ENCODE results near the gene MIX23. TPM values are rescaled to one million over a fixed set of nuclear protein-coding genes. Genes with fewer than 3 reads are reported as not detected.

MIX23 gene
- polyA plus RNA-seq, 3 donors: 3.9 to 8.2 (median 5.2) TPM

DNA sequence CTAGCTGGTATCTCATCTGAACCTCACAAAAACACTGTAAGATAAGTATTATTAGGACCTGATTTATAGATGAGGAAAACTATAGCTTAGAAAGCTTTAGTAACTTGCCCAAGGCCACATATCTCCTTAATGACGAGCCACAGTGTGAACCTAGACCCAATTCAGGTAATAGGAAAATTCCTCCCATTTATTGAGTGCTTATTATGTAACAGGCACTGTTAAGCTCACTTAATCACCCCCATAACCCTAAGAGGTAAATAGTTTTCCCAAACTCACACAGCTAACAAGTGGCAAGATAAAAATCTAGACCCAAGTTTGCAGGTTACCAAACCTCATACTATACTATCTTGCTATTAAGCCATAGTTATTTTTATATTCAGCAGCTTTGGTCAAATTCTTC, 24.9 kb upstream of the MIX23 start:
- Mint-ChIP-seq H3K4me3 (no peak overlapping the region), H3K27me3 (ENCODE audit: low read depth in 3 of 3) (peaks cover 0 to 2% (median 0%) of the 10 kb centered on the region in 3 donors), H3K9me3 (peaks cover 0 to 2% (median 0%) of the 10 kb centered on the region in 7 donors), H3K27ac (no peak overlapping the region), H3K36me3 (peaks cover 28 to 37% of the 10 kb centered on the region in 2 donors), H3K4me1 (peaks cover 34% of the 10 kb centered on the region)
- H3K79me2 ChIP-seq (ENCODE audit: insufficient read depth, low read length): peaks cover 27% of the 10 kb centered on the region
- no CpG with 5 or more reads among the region's 1 CpG for WGBS (ENCODE audit: insufficient coverage)
- intact Hi-C loops (cut with micrococcal nuclease): no loop called here
- H3K27ac ChIP-seq (ENCODE audit: low read depth in 1 of 2, low read length in 2 of 2): peak overlapping the region in 1 of 2 donors; percentile 93
- H4K20me1 ChIP-seq (ENCODE audit: insufficient read depth, low read length): no peaks in the 10 kb centered on the region
- H3K4me1 ChIP-seq (ENCODE audit: control insufficient read depth in 1 of 2, insufficient read depth in 2 of 2, low read length in 2 of 2): peaks cover 20 to 22% of the 10 kb centered on the region in 2 donors
- H3K9me3 ChIP-seq (replicated peaks in 1 of 2; ENCODE audit: control insufficient read depth in 1 of 2, insufficient read depth in 1 of 2, low read length in 2 of 2): no peaks in the 10 kb centered on the region
- H3K4me3 ChIP-seq (replicated peaks in 1 of 3; ENCODE audit: low read depth in 2 of 3, low read length in 3 of 3): no peak overlapping the region
- TF ChIP-seq, protein P1, sequence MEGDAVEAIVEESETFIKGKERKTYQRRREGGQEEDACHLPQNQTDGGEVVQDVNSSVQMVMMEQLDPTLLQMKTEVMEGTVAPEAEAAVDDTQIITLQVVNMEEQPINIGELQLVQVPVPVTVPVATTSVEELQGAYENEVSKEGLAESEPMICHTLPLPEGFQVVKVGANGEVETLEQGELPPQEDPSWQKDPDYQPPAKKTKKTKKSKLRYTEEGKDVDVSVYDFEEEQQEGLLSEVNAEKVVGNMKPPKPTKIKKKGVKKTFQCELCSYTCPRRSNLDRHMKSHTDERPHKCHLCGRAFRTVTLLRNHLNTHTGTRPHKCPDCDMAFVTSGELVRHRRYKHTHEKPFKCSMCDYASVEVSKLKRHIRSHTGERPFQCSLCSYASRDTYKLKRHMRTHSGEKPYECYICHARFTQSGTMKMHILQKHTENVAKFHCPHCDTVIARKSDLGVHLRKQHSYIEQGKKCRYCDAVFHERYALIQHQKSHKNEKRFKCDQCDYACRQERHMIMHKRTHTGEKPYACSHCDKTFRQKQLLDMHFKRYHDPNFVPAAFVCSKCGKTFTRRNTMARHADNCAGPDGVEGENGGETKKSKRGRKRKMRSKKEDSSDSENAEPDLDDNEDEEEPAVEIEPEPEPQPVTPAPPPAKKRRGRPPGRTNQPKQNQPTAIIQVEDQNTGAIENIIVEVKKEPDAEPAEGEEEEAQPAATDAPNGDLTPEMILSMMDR (IDR thresholded peaks at IDR 0.05): no peak
- H3K27me3 ChIP-seq (ENCODE audit: control insufficient read depth in 2 of 2, insufficient read depth in 2 of 2, low read length in 2 of 2): no peaks in the 10 kb centered on the region
- peaks cover 8 to 38% of the 10 kb centered on the region in 2 donors for H3K36me3 ChIP-seq (replicated peaks in 1 of 2; ENCODE audit: control insufficient read depth in 1 of 2, insufficient read depth in 2 of 2, low read length in 2 of 2)
- DNase-seq: no peak
- H3K4me2 ChIP-seq (replicated peaks; ENCODE audit: extremely low read depth, low read length, poor library complexity, severe bottlenecking): no peak overlapping the region
- no peak overlapping the region for H2AFZ ChIP-seq (ENCODE audit: insufficient read depth, low read depth, low read length, poor library complexity, severe bottlenecking)
- no peak overlapping the region for H3K9ac ChIP-seq (ENCODE audit: insufficient read depth, low read length, poor library complexity, severe bottlenecking)

GRCh38 chr3:122406198-122406597, 23.2 kb upstream of the MIX23 start:
- 100% methylated on average over 2 of the region's 4 CpGs for WGBS (ENCODE audit: insufficient coverage)
- H3K9me3 ChIP-seq (replicated peaks in 1 of 2; ENCODE audit: control insufficient read depth in 1 of 2, insufficient read depth in 1 of 2, low read length in 2 of 2): no peaks in the 10 kb centered on the region
- Mint-ChIP-seq H3K9me3 (peaks cover 0 to 2% (median 0%) of the 10 kb centered on the region in 7 donors), H3K27me3 (ENCODE audit: low read depth in 3 of 3) (peaks cover 0 to 2% (median 0%) of the 10 kb centered on the region in 3 donors), H3K4me3 (no peak overlapping the region), H3K27ac (no peak overlapping the region), H3K36me3 (peaks cover 26 to 33% of the 10 kb centered on the region in 2 donors), H3K4me1 (peaks cover 27% of the 10 kb centered on the region)
- H3K9ac ChIP-seq (ENCODE audit: insufficient read depth, low read length, poor library complexity, severe bottlenecking): no peak overlapping the region
- DNase-seq: no peak
- no peak overlapping the region for H3K4me3 ChIP-seq (replicated peaks in 1 of 3; ENCODE audit: low read depth in 2 of 3, low read length in 3 of 3)
- peaks cover 8 to 31% of the 10 kb centered on the region in 2 donors for H3K36me3 ChIP-seq (replicated peaks in 1 of 2; ENCODE audit: control insufficient read depth in 1 of 2, insufficient read depth in 2 of 2, low read length in 2 of 2)
- no peaks in the 10 kb centered on the region for H3K27me3 ChIP-seq (ENCODE audit: control insufficient read depth in 2 of 2, insufficient read depth in 2 of 2, low read length in 2 of 2)
- TF ChIP-seq, protein P1 (IDR thresholded peaks at IDR 0.05): no peak
- H4K20me1 ChIP-seq (ENCODE audit: insufficient read depth, low read length): no peaks in the 10 kb centered on the region
- H2AFZ ChIP-seq (ENCODE audit: insufficient read depth, low read depth, low read length, poor library complexity, severe bottlenecking): no peak overlapping the region
- H3K4me2 ChIP-seq (replicated peaks; ENCODE audit: extremely low read depth, low read length, poor library complexity, severe bottlenecking): no peak overlapping the region
- peaks cover 9% of the 10 kb centered on the region for H3K79me2 ChIP-seq (ENCODE audit: insufficient read depth, low read length)
- intact Hi-C loops (cut with micrococcal nuclease): no loop called here
- H3K4me1 ChIP-seq (ENCODE audit: control insufficient read depth in 1 of 2, insufficient read depth in 2 of 2, low read length in 2 of 2): peaks cover 20 to 22% of the 10 kb centered on the region in 2 donors
- no peak overlapping the region for H3K27ac ChIP-seq (ENCODE audit: low read depth in 1 of 2, low read length in 2 of 2)

All from CD14-positive monocyte (primary cell).